Activated CD4-positive, alpha-beta T cell treated with anti-CD3 and anti-CD28 coated beads for 24 hours (primary cell): Measurements from ENCODE around the gene ATG7.
"Not testable (repeated sequence)": the region's sequence is repeated elsewhere in the genome, so short reads cannot be mapped to it uniquely, and the experiment has no call there.

Experiments
- DNase-seq, 2 donors: peaks; one replicate each; pipeline ENCODE4 v3.0.0-alpha.2; 2020; ENCODE audit warnings: low read depth in 2 of 2

Gene ATG7

DNA sequence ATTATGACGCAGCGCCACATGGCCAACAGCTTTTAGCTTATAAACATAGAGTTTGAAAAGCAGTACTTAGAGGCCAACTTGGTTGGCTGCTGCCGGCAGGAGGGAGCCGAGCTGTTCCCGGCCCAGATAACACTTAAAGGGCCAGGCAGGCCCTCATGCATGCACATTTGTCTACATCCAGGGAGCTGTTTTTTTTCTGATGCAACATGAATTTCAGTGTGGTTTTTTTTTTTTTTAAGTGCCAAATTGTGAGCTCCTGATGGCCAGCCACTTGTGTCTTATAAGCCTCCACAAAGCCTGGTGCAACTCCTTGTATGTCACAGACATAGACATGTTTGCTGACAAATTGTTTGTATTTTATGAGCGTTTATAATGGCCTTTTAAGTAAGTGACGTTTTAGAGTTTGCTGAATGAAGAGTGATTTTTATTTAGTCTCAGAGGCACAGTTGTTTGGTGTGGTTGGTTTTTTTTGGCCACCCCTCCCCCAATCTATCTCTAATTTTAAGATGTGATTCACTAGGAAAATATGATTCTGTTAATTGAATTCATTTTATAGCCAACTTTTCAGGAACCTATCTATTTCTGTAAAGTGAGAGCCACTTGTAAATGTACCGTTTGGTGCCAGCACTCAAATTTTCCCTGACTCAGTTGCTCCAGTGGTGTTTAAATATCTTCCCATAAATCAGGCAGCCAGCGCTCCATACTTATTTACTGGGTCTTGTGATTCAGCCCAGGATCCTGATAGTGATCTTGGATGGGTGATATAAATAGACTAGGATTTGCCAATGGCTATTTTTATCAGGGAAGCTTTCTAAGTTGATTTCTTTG is 237.2 kb downstream of the ATG7 start:
- no peak for DNase-seq

DNA sequence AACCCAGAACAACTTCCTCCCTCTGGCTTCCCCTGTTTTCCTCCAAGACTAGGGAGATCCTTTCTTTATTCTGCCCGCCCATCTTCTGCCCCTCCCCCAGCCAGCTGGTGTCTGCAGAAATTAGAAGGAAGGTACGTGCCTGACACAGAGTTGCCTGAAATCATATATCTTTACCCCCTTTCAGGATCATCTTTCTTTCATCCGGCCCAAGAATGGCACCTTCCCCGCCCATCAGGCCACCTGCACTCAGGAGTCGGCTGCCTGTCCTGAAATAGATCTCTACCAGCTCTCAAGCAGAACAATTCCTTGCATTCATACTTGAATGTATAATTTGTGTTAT is 237.8 kb downstream of the ATG7 start:
- DNase-seq = no peak

DNA sequence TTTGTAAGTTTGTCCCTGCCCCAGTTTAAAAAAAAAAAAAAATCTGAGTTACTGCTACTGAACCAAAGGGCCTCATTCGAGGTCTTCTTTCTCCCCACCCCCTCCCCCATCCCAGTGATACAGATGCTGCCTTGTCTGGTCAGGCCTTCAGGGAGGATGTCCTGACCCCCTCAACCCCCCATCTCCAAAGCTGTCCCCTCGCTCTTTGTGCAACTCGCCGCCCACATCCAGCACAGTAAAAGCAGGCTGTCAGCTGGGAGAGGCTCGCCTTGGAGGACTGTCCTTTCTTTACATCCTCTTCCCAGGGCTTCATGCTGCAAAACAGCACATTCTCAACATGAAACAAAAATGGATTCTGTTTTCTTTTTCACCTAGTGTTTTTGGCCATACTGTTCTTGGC is 238.2 kb downstream of the ATG7 start:
- no peak for DNase-seq

DNA sequence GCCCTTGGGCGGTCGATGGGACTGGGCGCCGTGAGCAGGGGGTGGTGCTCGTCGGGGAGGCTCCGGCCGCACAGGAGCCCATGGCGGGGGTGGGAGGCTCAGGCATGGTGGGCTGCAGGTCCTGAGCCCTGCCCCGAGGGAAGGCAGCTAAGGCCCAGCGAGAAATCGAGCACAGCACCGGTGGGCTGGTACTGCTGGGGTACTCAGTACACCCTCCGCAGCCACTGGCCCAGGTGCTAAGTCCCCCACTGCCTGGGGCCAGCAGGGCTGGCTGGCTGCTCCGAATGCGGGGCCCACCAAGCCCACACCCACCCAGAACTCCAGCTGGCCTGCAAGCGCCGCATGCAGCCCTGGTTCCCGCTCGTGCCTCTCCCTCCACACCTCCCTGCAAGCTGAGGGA is 239.4 kb downstream of the ATG7 start:
- DNase-seq = not testable (repeated sequence)

DNA sequence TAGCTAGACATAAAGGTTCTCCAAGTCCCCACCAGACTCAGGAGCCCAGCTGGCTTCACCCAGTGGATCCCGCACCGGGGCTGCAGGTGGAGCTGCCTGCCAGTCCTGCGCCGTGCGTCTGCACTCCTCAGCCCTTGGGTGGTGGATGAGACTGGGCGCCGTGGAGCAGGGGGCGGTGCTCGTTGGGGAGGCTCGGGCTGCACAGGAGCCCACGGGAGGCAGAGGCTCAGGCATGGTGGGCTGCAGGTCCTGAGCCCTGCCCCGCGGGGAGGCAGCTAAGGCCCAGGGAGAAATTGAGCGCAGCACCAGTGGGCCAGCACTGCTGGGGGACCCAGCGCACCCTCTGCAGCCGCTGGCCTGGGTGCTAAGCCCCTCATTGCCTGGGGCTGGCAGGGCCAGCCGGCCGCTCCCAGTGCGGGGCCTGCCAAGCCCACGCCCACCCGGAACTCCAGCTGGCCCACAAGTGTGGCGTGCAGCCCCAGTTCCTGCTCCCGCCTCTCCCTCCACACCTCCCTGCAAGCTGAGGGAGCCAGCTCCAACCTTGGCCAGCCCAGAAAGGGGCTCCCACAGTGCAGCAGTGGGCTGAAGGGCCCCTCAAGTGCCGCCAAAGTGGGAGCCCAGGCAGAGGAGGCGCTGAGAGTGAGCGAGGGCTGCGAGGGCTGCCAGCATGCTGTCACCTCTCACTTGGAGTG is 241.1 kb downstream of the ATG7 start:
- DNase-seq = not testable (repeated sequence)

DNA sequence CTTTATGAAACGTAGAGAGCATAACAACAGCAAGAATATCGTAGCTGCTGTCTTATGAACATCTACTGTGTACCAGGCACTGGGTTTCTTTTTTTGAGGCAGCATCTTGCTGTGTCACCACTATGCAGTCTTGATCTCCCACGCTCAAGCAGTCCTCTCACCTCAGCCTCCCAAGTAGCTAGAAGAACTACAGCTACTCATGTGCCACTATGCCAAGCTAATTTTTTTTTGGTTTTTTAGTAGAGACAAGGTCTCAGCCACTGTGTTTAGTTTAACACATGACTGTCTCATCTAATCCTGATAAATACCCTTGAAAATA is 241.6 kb downstream of the ATG7 start:
- DNase-seq = no peak

DNA sequence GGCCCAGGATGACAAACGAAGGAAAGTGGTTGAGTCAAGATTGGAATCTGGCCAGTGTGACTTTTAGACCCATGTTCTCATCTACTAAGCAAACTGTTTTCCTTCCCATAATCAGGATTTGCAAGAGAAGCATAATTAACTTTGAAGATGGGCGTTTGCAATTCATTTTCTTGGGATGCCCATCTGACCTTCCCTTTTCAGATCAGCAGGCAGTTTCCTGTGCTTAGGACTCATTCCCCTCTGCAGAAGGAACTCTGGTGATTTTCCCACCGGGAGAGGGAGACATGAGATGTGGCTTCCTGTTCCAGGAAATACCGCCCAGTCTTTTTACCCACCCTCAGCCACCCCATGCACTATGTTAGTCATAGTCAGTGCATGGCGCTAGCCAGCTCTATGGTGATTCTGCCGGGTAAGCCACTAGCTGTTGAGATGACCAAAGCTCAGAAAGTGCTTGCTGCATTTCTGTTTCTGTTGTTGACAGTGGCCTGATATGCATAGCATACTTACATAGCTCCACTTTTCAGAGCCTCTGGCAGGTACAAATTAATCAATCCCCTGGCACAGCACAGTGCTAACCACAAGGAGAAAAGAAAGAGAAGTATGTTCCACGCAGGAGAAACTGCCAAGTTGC is 242.1 kb downstream of the ATG7 start:
- no peak for DNase-seq

DNA sequence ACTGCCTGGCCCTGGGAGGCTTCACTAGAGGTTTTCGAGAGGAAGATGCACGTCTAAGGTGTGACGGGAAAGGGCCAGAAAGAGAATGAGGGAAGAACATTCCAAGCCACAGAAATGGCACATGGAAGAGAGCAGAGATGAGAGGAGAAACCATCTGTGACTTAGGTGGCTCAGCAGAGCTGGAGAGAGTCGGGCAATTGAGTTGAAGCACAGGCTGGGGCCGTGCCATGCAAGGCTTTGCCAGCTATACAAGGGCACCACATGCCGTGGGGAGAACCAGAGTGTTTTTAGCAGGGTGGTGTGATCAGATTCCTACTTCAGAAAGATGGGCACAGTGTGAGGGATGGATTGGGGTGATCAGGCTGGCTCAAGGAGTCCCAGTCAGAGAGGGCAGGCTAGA is 245.4 kb downstream of the ATG7 start:
- DNase-seq = no peak

DNA sequence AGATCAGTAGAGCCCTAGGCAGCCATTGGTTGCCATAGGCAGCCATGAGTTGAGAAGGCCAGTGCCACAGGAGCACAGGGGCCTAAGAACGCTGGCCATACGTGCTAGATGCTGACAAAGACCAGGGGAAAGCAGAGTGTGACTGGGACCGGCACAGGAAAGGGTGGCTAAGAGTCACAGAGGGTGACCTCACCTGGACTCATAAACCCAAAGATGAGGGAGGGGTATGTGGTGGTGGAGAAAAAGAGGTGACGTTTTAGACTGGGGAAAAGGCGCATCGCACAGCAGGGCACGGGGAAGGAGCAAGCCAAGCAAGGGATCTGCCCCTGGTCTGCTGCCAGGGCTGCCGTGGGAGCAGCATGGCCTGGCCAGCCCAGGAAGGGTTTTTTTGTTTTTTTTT is 249.0 kb downstream of the ATG7 start:
- no peak for DNase-seq

DNA sequence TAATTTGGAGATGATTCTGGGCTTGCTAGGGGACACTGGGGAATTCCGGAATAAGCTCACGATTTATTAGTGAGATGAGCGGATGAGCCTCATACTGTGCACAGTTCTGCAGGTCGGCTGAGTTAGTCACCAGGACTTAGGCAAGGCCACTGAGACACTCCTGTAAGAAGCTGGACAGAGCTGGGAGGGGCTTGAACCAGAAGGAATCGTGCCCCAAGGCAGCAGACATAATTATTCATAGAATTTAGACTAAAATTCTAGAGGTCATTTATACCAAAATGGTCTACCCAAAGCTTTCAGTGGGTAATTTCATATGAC is 250.2 kb downstream of the ATG7 start:
- DNase-seq = no peak

DNA sequence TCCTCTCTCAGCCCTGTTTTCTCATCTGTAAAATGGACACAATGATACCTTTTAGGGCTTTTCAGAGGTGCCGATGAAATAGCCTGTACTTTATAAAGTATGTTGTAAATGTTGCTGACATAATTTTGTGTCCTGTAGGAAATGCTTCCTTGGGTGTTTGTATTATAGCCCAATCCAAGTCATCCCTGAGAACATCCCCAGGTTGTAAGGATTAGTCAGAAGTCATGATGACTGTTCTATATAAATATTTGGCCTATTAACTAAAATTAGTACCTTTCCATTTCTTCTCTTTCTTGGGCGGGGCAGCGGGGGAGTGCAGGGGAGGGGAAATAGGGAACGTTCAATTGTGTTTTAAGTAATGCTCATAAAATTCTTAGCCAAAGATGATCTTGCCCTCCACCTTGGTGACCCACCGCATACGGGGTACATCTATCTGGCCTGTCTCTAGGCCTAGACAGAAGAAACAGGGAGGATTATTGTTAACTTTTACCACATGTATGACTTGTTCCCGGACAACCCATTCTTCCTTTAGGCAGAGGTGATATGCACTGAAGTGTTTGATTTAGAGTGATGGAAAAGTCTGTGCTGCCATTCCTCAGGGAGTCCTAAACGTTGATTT is 250.9 kb downstream of the ATG7 start:
- no peak for DNase-seq

DNA sequence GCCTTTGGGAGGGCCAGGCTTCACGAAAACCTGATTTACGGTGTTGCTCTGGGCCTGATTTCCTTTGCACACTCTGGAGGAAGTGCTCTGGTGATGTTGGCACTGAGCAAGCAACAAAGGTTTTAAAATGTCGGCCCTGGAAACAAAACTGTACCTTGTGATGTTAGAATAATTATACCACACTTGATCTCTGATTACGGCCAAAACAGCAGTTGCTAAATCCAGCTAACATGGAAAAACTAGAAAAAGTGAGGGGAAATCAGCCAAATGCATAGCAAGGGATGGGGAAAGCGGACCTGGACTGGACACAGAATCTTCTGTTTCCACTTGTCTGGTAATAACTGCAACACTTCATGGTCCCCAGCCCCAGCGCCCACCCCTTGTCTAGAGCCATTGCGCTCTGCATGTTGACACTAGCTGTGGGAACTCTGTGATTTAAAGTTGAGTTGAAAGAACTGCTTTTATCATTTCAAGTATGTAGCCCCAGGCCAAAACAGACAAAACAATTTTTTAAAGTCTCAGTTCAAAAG is 251.4 kb downstream of the ATG7 start:
- no peak for DNase-seq

DNA sequence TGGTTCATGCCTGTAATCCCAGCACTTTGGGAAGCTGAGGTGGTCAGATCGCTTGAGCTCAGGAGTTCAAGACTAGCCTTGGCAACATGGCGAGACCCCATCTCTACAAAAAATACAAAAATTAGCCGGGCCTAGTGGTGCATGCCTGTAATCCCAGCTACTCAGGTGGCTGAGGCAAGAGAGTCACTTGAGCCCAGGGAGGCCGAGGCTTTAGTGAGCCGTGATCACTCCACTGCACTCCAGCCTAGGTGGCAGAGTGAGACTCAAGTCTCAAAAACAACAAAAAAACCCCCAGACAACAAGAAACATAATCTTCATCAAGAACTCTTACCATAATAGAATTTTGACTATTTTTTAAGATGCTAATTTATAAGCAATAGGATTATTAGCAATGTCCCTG is 253.9 kb downstream of the ATG7 start:
- DNase-seq = not testable (repeated sequence)

DNA sequence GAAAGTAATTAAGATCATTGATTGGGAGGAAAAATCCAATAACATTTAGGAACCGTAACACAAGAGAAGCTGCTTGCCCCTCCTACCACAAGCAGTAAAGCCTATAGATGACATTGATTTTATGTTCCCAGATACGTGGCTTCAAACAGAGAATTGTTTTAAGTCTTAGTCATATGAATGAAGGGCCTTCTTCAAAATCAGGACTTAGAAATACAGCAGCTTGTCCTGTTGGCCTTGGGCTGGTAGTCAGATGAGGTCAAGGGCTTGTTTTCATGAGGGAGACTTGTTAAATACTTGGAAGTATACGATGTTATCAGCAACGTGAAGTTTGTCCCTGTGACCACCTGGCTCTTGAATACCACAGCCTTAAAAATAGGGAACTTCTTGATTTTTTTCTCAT is 257.1 kb downstream of the ATG7 start:
- no peak for DNase-seq

DNA sequence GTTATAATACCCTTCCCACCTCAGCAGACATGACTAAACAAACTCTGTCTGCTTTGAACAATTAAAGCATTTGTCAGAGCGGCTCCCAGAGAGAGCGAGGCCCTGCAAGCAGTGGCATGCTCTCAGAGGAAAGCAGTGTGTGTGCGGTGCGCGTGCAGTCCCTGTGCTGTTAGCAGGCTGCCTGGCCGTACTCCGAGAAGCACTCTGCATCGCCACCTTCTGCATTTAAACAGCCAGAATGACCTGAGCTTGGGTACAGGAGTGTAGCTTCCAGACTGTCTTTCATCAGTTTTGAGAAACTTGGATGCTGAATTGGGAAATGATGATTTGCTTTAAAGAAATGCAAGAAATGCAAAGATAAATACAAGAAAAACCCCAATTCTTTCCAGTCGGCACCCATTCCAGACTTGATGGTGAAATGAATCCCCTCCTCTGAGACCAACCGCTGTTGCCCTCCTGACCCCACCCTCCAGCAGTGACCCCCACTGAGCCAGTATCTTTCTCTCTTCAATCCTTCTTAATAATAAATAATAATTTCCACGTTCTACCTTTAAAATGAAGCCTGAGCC is 258.0 kb downstream of the ATG7 start:
- no peak for DNase-seq

DNA sequence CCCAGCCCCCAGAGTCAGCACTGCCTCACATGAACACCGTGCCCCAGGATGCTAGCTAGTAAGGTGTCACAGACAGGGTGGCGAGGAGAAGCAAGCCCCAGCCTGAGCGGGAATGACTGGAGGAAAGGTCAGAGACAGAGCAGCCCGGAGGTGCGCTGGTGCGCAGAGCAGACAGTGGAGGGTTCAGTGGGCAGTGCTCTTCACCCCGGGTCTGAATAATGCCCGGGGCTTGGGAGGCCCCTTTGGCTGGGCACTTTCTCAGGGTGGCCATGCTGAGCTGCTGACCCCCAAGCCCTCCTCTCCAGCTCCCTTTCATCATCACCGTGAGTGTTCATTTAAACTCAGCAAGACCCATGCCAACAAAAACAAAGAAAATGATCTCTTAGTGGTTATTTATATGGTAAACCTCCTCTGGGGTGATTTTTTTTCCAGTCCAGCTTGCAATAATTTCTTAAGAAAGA is 260.8 kb downstream of the ATG7 start:
- DNase-seq = no peak

DNA sequence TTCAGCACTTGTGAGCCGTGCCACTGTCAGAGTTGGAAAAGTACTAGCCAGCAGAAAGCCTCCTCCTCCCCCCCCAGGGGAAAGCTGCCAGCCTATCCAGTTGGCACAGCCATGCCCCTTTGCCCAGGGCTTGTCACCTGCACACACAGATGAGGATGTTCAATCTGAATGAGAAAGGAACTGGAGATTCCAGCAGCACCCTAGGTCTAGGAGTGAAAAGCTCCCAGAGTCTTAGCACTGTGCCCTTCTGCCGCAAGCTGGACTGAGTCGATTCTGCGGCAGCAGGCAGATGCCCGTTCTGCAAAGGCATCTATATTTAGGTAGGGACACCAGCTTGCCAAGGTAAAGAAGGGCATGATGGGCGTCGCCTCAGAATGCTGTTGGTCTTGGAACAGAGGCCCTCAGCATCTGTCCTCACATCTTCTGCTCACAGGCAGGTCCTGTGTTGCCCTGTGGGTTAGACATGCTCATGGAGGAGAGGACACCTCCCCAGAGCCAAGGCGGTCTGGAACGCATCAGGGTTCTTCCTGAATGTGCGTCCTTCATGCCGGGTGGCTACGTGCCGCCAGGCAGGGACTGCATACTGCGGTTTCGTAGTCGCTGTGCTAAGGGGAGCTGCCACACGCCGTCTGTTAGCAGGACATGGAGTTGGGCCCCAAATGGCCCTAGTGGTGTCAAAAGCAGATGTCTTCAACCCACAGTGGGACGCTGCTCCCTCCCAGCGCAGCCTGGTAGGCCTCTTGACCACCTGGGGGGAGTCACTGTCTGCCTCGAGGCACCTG is 262.0 kb downstream of the ATG7 start:
- DNase-seq = no peak

DNA sequence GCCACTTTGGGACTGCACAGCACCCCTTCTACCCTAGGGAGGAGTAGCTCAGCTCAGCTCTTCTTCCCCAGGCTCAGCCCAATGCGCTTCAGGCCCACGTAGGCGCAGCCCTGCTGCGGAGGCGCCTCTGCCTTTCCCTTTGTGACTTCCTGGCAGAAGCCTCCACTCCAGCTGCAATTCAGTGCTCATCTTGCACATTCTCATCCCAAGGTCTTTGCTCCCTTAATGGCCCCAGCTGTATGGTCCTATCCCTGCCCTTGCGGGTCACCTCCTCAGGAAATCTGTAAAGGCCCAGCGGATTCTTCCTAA is 262.6 kb downstream of the ATG7 start:
- no peak for DNase-seq

DNA sequence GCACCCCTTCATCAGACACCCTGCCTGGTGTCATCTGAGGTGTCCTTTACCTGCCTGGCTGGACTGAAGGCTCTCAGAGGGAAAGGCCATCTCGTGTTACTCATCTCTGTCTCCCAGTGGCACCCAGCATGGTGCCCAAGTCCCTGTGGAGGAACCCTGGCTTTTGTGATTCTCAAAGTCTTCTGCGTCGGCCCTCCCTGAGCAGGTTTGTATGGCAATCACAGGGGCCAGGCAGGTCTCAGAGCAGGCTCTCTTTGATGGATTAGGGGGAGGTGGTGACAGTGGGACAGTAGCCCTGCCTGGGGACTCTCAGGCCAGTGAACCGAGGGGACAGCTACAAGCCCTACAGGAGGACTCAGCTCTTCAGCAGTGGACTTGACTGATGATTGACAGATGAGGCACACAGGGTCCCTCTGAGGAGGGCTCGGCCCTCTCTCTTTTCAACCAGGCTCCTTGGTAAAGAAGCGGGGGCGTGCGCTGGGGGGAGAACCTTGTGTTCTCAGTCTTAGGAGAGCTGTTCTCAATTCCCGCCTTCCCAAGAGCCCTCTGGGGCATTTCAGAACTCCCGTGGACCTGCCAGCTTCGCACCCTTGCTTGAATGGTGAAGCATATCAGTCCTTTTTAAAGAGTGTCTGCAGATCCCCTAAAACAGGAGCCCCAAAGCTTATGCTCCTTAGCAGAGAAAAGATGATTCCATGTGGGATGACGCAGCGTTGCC is 263.2 kb downstream of the ATG7 start:
- no peak for DNase-seq

DNA sequence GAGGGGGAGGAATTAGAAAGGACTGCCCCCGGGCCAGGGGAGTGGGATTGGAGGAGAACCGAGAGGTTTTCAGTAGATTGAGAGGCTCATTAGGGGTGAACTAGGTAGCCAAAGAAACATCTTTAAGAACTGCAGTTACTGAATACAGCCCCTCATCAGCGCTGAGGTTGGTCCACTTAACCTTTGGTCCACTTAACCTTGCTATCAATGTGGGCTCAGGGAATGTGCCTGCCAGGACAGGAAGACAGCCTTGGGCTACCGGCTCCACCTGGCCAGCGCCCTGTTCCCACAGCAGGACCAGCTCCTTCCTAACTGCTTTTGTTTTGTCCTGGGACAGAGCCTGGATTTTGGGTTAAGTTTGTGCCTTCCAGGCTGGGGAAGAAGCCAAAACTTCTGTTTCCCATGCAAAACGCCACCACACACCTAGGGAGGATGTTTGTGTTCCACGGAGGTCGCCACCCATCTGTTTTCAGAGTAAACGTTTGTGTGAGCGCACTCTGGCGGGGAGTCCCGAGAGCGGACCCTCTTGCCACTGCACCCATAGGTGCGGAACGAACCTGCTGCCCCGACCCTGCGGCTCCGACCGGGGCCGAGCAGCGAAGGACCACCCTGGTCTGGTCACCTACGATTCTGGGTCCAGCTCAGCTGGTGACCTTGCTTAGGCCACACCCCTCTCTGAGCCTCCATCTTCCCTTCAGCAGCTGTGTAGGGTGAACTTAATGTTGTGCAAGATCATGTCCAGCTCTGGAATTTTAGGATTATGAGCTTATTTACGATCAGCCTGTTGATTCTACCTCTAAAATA is 264.1 kb downstream of the ATG7 start:
- no peak for DNase-seq
